Subcutaneous adipose tissue (tissue), 4 donors: ENCODE data around the gene CD302. TPM values are rescaled to one million over a fixed set of nuclear protein-coding genes. Genes with fewer than 3 reads are reported as not detected.

Experiments used
- total RNA-seq, 4 donors: library from RNA; depleted of rRNA; stranded (reverse); fragments of >200 nt; gene quantifications; one replicate each; pipeline ENCODE4 v1.1.0, GENCODE V29; 2016
- TF ChIP-seq, protein P1 (sequence below): fragments of 450-650 bp; IDR thresholded peaks from one replicate; pipeline ENCODE4 v1.5.1; 2016; ENCODE audit warnings: low read depth, mild to moderate bottlenecking, control low read depth, antibody characterized with exemption, moderate library complexity

Gene CD302
- total RNA-seq, 4 donors from 2014 or later, result 88.9 to 270 (median 170) TPM

DNA sequence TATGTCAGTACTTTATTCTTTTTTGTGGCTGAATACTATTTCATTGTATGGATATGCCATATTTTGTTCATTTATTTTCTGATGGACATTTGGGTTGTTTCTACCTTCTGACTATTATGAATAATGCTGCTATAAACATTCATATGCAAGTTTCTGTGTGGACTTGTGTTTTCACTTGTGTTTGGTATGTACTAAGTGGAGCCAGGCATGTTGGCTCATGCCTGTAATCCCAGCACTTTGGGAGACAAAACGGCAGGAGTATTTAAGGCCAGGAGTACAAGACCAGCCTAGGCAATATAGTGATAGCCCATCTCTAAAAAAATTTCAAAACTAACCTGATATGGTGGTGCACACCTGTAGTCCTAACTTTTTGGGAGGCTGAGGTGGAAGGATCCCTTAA, 62.4 kb downstream of the CD302 start:
- TF ChIP-seq, protein P1, sequence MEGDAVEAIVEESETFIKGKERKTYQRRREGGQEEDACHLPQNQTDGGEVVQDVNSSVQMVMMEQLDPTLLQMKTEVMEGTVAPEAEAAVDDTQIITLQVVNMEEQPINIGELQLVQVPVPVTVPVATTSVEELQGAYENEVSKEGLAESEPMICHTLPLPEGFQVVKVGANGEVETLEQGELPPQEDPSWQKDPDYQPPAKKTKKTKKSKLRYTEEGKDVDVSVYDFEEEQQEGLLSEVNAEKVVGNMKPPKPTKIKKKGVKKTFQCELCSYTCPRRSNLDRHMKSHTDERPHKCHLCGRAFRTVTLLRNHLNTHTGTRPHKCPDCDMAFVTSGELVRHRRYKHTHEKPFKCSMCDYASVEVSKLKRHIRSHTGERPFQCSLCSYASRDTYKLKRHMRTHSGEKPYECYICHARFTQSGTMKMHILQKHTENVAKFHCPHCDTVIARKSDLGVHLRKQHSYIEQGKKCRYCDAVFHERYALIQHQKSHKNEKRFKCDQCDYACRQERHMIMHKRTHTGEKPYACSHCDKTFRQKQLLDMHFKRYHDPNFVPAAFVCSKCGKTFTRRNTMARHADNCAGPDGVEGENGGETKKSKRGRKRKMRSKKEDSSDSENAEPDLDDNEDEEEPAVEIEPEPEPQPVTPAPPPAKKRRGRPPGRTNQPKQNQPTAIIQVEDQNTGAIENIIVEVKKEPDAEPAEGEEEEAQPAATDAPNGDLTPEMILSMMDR, result no peak

GRCh38 chr2:159728629-159729028, 69.4 kb downstream of the CD302 start:
- TF ChIP-seq, protein P1, result no peak

DNA sequence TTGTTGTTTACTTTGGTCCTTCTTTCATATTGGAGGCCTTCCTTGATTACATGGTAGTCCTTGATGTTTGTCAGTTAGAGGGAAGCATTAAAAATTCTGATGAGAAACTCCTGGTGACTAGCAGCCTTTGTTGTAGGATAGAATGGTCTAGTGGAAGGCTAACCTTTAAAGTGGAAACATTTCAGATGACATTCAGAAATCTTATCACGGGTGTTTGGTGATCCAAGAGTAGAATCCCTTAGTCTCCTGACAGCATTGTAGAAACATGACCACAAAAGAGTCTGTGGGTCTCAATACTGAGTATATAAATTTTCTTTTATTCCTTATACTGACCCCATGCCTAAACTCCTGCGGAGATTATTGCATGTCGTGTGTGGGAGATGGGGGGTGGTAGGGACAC, 72.3 kb downstream of the CD302 start:
- TF ChIP-seq, protein P1, result no peak

GRCh38 chr2:159722580-159722979, 75.4 kb downstream of the CD302 start:
- TF ChIP-seq, protein P1, result no peak

DNA sequence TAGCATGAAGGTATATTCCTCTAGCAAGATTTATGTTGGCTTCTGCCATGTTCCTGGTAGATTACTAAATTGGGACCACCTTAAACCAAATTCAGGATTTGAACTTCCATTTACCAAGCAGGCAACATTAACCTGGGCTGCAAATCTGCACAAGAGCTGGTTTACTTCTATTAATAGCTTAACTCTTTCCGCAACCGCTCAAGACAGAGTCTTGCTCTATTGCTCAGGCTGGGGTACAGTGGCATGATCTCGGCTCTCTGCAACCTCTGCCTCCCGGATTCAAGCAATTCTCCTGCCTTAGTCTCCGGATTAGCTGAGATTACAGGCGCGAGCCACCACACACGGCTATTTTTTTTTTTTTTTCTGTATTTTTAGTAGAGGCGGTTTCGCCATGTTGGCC, 77.3 kb downstream of the CD302 start:
- TF ChIP-seq, protein P1, result no peak

Other genes with a start within 250 kb of the CD302 start
- gene BAZ2B, start 181.7 kb downstream of the CD302 start, total RNA-seq, result 100 to 1,000 TPM; 106 to 128 (median 112) TPM
- 100 to 1,000 TPM; 110 to 132 (median 116) TPM for gene MARCHF7, start 85.7 kb downstream of the CD302 start, total RNA-seq
- gene LY75, start 106.5 kb upstream of the CD302 start, total RNA-seq, result 10 to 100 TPM in 1 of 4 donors, 1 to 10 TPM in 3; 2.6 to 18.7 (median 6.8) TPM